ENCODE results near the gene GREB1L.

GREB1L gene

GRCh38 chr18:21389903-21390302 lies 147.9 kb downstream of the GREB1L start:
- no peak for TF ChIP-seq CTCF (IDR thresholded peaks at IDR 0.05; ENCODE audit: control insufficient read depth, extremely low read depth, insufficient read depth)
- no peak overlapping the region for H3K4me3 ChIP-seq (ENCODE audit: low read depth, low read length)
- no peak for DNase-seq (ENCODE audit: low read depth)

GRCh38 chr18:21391074-21391673 lies 149.1 kb downstream of the GREB1L start:
- H3K4me3 ChIP-seq (ENCODE audit: low read depth, low read length) = no peak overlapping the region
- TF ChIP-seq CTCF (IDR thresholded peaks at IDR 0.05; ENCODE audit: control insufficient read depth, extremely low read depth, insufficient read depth) = no peak
- no peak for DNase-seq (ENCODE audit: low read depth)

GRCh38 chr18:21393986-21394385 lies 152.0 kb downstream of the GREB1L start:
- no peak overlapping the region for H3K4me3 ChIP-seq (ENCODE audit: low read depth, low read length)
- TF ChIP-seq CTCF (IDR thresholded peaks at IDR 0.05; ENCODE audit: control insufficient read depth, extremely low read depth, insufficient read depth) = no peak

GRCh38 chr18:21398121-21398520 lies 156.1 kb downstream of the GREB1L start:
- no peak overlapping the region for H3K4me3 ChIP-seq (ENCODE audit: low read depth, low read length)
- no peak for TF ChIP-seq CTCF (IDR thresholded peaks at IDR 0.05; ENCODE audit: control insufficient read depth, extremely low read depth, insufficient read depth)
- DNase-seq (ENCODE audit: low read depth) = no peak

More at GRCh38 chr18:21393986-21394385, 152.0 kb downstream of the GREB1L start:
- DNase-seq (ENCODE audit: low read depth) = no peak

DNA sequence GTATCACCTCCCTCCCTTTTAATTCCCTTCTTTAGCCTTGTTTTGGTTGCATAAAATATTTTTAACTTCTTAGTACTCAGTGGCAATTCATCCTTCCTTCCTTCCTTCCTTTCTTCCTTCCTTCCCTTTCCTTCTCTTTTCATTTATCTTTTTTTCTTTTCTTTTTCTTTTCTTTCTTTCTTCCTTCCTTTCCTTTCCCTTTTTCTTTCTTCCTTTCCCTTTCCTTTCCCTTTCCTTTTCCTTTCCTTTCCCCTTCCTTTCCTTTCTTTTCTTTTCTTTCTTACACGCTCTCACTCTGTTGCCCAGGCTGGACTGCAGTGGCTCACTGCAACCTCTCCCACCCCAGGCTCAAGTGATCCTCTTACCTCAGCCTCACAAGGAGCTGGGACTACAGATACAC lies 160.2 kb downstream of the GREB1L start:
- no peak for DNase-seq (ENCODE audit: low read depth)
- no peak for TF ChIP-seq CTCF (IDR thresholded peaks at IDR 0.05; ENCODE audit: control insufficient read depth, extremely low read depth, insufficient read depth)
- H3K4me3 ChIP-seq (ENCODE audit: low read depth, low read length) = no peak overlapping the region

- H3K4me3 ChIP-seq (ENCODE audit: low read depth, low read length) = no peak overlapping the region
- no peak for TF ChIP-seq CTCF (IDR thresholded peaks at IDR 0.05; ENCODE audit: control insufficient read depth, extremely low read depth, insufficient read depth)
- DNase-seq (ENCODE audit: low read depth) = no peak
These were observed 162.4 kb downstream of the GREB1L start for GRCh38 chr18:21404426-21404825.

- no peak for DNase-seq (ENCODE audit: low read depth)
- H3K4me3 ChIP-seq (ENCODE audit: low read depth, low read length) = no peak overlapping the region
- TF ChIP-seq CTCF (IDR thresholded peaks at IDR 0.05; ENCODE audit: control insufficient read depth, extremely low read depth, insufficient read depth) = no peak
These were observed 164.1 kb downstream of the GREB1L start for GRCh38 chr18:21406116-21406515.
